ENCODE measurements around the gene SIX2. TPM values are rescaled to one million over a fixed set of nuclear protein-coding genes. Genes with fewer than 3 reads are reported as not detected.

Gene SIX2
- total and polyA plus RNA-seq, 8 donors: 2.8 to 6.2 (median 3.6) TPM

- TF ChIP-seq, protein P1, sequence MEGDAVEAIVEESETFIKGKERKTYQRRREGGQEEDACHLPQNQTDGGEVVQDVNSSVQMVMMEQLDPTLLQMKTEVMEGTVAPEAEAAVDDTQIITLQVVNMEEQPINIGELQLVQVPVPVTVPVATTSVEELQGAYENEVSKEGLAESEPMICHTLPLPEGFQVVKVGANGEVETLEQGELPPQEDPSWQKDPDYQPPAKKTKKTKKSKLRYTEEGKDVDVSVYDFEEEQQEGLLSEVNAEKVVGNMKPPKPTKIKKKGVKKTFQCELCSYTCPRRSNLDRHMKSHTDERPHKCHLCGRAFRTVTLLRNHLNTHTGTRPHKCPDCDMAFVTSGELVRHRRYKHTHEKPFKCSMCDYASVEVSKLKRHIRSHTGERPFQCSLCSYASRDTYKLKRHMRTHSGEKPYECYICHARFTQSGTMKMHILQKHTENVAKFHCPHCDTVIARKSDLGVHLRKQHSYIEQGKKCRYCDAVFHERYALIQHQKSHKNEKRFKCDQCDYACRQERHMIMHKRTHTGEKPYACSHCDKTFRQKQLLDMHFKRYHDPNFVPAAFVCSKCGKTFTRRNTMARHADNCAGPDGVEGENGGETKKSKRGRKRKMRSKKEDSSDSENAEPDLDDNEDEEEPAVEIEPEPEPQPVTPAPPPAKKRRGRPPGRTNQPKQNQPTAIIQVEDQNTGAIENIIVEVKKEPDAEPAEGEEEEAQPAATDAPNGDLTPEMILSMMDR (IDR thresholded peaks at IDR 0.05): no peak
- Histone ChIP-seq H3K4me1 (peaks cover 0 to 9% (median 0%) of the 10 kb centered on the region in 3 donors), H3K4me3 (peak overlapping the region in 1 of 4 donors; percentile 4), H3K36me3 (no peaks in the 10 kb centered on the region), H3K27ac (no peak overlapping the region), H3K9me3 (no peaks in the 10 kb centered on the region), H3K27me3 (peaks cover 0 to 15% (median 0%) of the 10 kb centered on the region in 4 donors)
- WGBS, 2 donors: 55 to 65% methylated on average over 41 to 45 of the region's 45 CpGs
- no peak for FAIRE-seq
- no peak for DNase-seq
- intact Hi-C loops (cut with DNase I): no loop called here
- no peak for ATAC-seq
Observed at GRCh38 chr2:45004562-45005191, 4.6 kb downstream of the SIX2 start.

GRCh38 chr2:45003579-45004551 lies 5.4 kb downstream of the SIX2 start:
- no peak for DNase-seq

GRCh38 chr2:45002686-45003085 lies 6.6 kb downstream of the SIX2 start:
- TF ChIP-seq, protein P1 (IDR thresholded peaks at IDR 0.05): no peak
- Histone ChIP-seq H3K4me1 (no peaks in the 10 kb centered on the region), H3K9me3 (no peaks in the 10 kb centered on the region), H3K4me3 (no peak overlapping the region), H3K36me3 (no peaks in the 10 kb centered on the region), H3K27ac (no peak overlapping the region), H3K27me3 (peaks cover 0 to 15% (median 0%) of the 10 kb centered on the region in 4 donors)
- WGBS, 2 donors: 58 to 61% methylated on average over 3 of the region's 3 CpGs
- ATAC-seq: no peak
- DNase-seq: no peak
- FAIRE-seq: no peak
- intact Hi-C loops (cut with DNase I): no loop called here

More at GRCh38 chr2:45003579-45004551, 5.4 kb downstream of the SIX2 start:
- WGBS, 2 donors: 66 to 71% methylated on average over 41 of the region's 41 CpGs
- intact Hi-C loops (cut with DNase I): no loop called here
- Histone ChIP-seq H3K9me3 (no peaks in the 10 kb centered on the region), H3K36me3 (no peaks in the 10 kb centered on the region), H3K4me1 (peaks cover 0 to 9% (median 0%) of the 10 kb centered on the region in 3 donors), H3K4me3 (peak overlapping the region in 1 of 4 donors; percentile 4), H3K27ac (no peak overlapping the region), H3K27me3 (peaks cover 0 to 15% (median 0%) of the 10 kb centered on the region in 4 donors)
- ATAC-seq (no peak), FAIRE-seq (no peak)
- TF ChIP-seq, protein P1 (IDR thresholded peaks at IDR 0.05): no peak

DNA sequence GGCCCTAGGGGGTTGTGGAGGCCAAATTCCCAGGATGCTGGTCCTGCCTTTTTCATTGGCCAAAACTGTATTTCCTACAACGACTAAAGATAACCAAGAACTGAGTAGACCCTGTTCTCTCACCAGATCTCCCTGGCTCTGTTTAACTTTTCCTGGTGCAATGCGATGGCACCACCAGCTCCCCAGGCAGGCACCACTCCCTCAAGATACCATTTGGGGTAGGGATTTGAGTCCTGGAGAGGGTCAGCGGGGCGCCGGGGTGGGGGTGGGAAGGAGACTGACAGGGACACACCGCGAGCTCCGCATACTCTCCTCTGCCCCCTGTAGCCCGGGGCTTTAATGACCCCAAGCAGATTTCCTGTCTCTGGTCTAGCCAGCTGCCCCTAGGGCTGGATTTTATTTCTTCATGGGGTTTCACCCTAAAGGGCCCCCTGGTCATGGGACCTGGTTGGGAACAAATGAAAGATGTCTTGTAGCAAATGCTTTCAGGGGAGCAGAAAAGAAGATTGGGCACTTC lies 7.3 kb downstream of the SIX2 start:
- H3K4me1 ChIP-seq: no peaks in the 10 kb centered on the region
- intact Hi-C loops (cut with DNase I): no loop called here
- no peak overlapping the region for H3K4me3 ChIP-seq
- 30 to 36% methylated on average over 9 of the region's 9 CpGs for WGBS, 2 donors
- FAIRE-seq: no peak
- H3K27ac ChIP-seq: no peak overlapping the region
- TF ChIP-seq, protein P1 (IDR thresholded peaks at IDR 0.05): no peak
- H3K36me3 ChIP-seq: no peaks in the 10 kb centered on the region
- no peaks in the 10 kb centered on the region for H3K9me3 ChIP-seq
- DNase-seq: no peak
- peaks cover 0 to 15% (median 0%) of the 10 kb centered on the region in 4 donors for H3K27me3 ChIP-seq
- ATAC-seq: peak in 1 of 4 donors; percentile 45
